CD4-positive, alpha-beta T cell treated with Interleukin-17A for 1 hour (primary cell): Measurements from ENCODE around the gene RAP1GAP2.

ENCODE experiments used
- DNase-seq: peaks from one replicate; pipeline ENCODE4 v3.0.0-alpha.2; 2020

RAP1GAP2 gene

GRCh38 chr17:3004150-3004801 lies 208.0 kb downstream of the RAP1GAP2 start:
- DNase-seq, result peak; percentile 46

GRCh38 chr17:3004925-3005324 lies 208.7 kb downstream of the RAP1GAP2 start:
- no peak for DNase-seq

GRCh38 chr17:3005696-3006095 lies 209.5 kb downstream of the RAP1GAP2 start:
- DNase-seq, result no peak

GRCh38 chr17:3006801-3007200 lies 210.6 kb downstream of the RAP1GAP2 start:
- DNase-seq, result no peak

- DNase-seq, result no peak
Observed at GRCh38 chr17:3007651-3008121, 211.4 kb downstream of the RAP1GAP2 start.

GRCh38 chr17:3008336-3009288 lies 212.4 kb downstream of the RAP1GAP2 start:
- no peak for DNase-seq

GRCh38 chr17:3009411-3009920 lies 213.2 kb downstream of the RAP1GAP2 start:
- no peak for DNase-seq

GRCh38 chr17:3011891-3012290 lies 215.7 kb downstream of the RAP1GAP2 start:
- DNase-seq, result no peak

GRCh38 chr17:3012926-3013581 lies 216.8 kb downstream of the RAP1GAP2 start:
- peak; percentile 49 for DNase-seq

GRCh38 chr17:3015890-3016289 lies 219.7 kb downstream of the RAP1GAP2 start:
- DNase-seq, result no peak

GRCh38 chr17:3017936-3018335 lies 221.7 kb downstream of the RAP1GAP2 start:
- DNase-seq, result no peak

- no peak for DNase-seq
Observed at GRCh38 chr17:3019761-3020160, 223.5 kb downstream of the RAP1GAP2 start.

GRCh38 chr17:3020381-3020780 lies 224.1 kb downstream of the RAP1GAP2 start:
- DNase-seq, result no peak

GRCh38 chr17:3022197-3022596 lies 226.0 kb downstream of the RAP1GAP2 start:
- DNase-seq, result no peak

GRCh38 chr17:3024346-3024745 lies 228.1 kb downstream of the RAP1GAP2 start:
- no peak for DNase-seq

GRCh38 chr17:3025421-3026124 lies 229.3 kb downstream of the RAP1GAP2 start:
- DNase-seq, result no peak

GRCh38 chr17:3026125-3026855 lies 230.1 kb downstream of the RAP1GAP2 start:
- DNase-seq, result no peak

GRCh38 chr17:3026856-3027751 lies 230.9 kb downstream of the RAP1GAP2 start:
- no peak for DNase-seq

GRCh38 chr17:3027786-3028532 lies 231.7 kb downstream of the RAP1GAP2 start:
- DNase-seq, result no peak
